Ectodermal cell (in vitro differentiated cells): ENCODE measurements around the gene MCAM.
A peak's percentile ranks its signal among the peaks of the same experiment; 100 is the strongest.

ENCODE experiments used
- H3K27ac ChIP-seq: 2 replicates; pipeline ENCODE4 v1.7.0; 2013; ENCODE audit warnings: mild to moderate bottlenecking, low read depth, low read length; ENCODE audit not compliant: insufficient read depth, poor library complexity, severe bottlenecking
- H3K27me3 ChIP-seq: 2 replicates; pipeline ENCODE4 v1.7.0; 2013; ENCODE audit warnings: mild to moderate bottlenecking, low read length; ENCODE audit not compliant: insufficient read depth, control insufficient read depth, poor library complexity, severe bottlenecking
- H3K36me3 ChIP-seq: one replicate; pipeline ENCODE4 v1.7.0; 2013; ENCODE audit warnings: low read length; ENCODE audit not compliant: control insufficient read depth, insufficient read depth
- H3K4me1 ChIP-seq: one replicate; pipeline ENCODE4 v1.7.0; 2013; ENCODE audit warnings: low read length; ENCODE audit not compliant: control insufficient read depth, insufficient read depth
- H3K4me3 ChIP-seq: 2 replicates; pipeline ENCODE4 v1.7.0; 2013; ENCODE audit warnings: low read depth, low read length, control low read depth; ENCODE audit not compliant: insufficient read depth
- H3K9me3 ChIP-seq: 2 replicates; pipeline ENCODE4 v1.7.0; 2013; ENCODE audit warnings: mild to moderate bottlenecking, low read length, moderate library complexity; ENCODE audit not compliant: control insufficient read depth
- WGBS, 2 experiments: methylation state at CpG; one replicate each; pipeline ENCODE4 v1.1.7; 2013; ENCODE audit warnings: missing lambda C conversion rate in 2 of 2; 5-methylcytosine and 5-hydroxymethylcytosine counted together

The MCAM gene

GRCh38 chr11:119359365-119360214, 42.7 kb upstream of the MCAM start:
- Histone ChIP-seq H3K4me1 (peaks cover 44% of the 10 kb centered on the region), H3K27me3 (peaks cover 32% of the 10 kb centered on the region), H3K27ac (no peak overlapping the region), H3K4me3 (no peak overlapping the region), H3K9me3 (no peaks in the 10 kb centered on the region), H3K36me3 (peaks cover 5% of the 10 kb centered on the region)
- 91 to 92% methylated on average over 10 of the region's 10 CpGs for WGBS, 2 experiments

- Histone ChIP-seq H3K9me3 (no peaks in the 10 kb centered on the region), H3K27ac (no peak overlapping the region), H3K27me3 (peaks cover 6% of the 10 kb centered on the region), H3K36me3 (peaks cover 5% of the 10 kb centered on the region), H3K4me3 (no peak overlapping the region), H3K4me1 (peaks cover 26% of the 10 kb centered on the region)
- whole genome bisulfite sequencing, 2 experiments, result 80 to 82% methylated on average over 10 of the region's 13 CpGs
Observed at GRCh38 chr11:119357074-119357473, 40.1 kb upstream of the MCAM start.

GRCh38 chr11:119356349-119357031, 39.6 kb upstream of the MCAM start:
- Histone ChIP-seq H3K4me3 (peak overlapping the region; percentile 38), H3K27me3 (peaks cover 5% of the 10 kb centered on the region), H3K9me3 (no peaks in the 10 kb centered on the region), H3K4me1 (peaks cover 20% of the 10 kb centered on the region), H3K27ac (no peak overlapping the region), H3K36me3 (peaks cover 5% of the 10 kb centered on the region)
- WGBS, 2 experiments, result 2% methylated on average over 54 of the region's 54 CpGs

- H3K4me3 ChIP-seq, result no peak overlapping the region
- peaks cover 5% of the 10 kb centered on the region for H3K27me3 ChIP-seq
- peaks cover 5% of the 10 kb centered on the region for H3K36me3 ChIP-seq
- H3K27ac ChIP-seq, result no peak overlapping the region
- WGBS, 2 experiments, result 60 to 62% methylated on average over 9 of the region's 9 CpGs
- H3K9me3 ChIP-seq, result no peaks in the 10 kb centered on the region
- peaks cover 11% of the 10 kb centered on the region for H3K4me1 ChIP-seq
Observed at GRCh38 chr11:119355091-119355843, 38.3 kb upstream of the MCAM start.

GRCh38 chr11:119352857-119353260, 35.9 kb upstream of the MCAM start:
- Histone ChIP-seq H3K4me1 (peaks cover 11% of the 10 kb centered on the region), H3K36me3 (no peaks in the 10 kb centered on the region), H3K27me3 (peaks cover 5% of the 10 kb centered on the region), H3K27ac (no peak overlapping the region), H3K9me3 (no peaks in the 10 kb centered on the region), H3K4me3 (no peak overlapping the region)
- WGBS, 2 experiments, result 40 to 45% methylated on average over 4 of the region's 4 CpGs

- peaks cover 5% of the 10 kb centered on the region for H3K27me3 ChIP-seq
- H3K4me1 ChIP-seq, result peaks cover 16% of the 10 kb centered on the region
- no peaks in the 10 kb centered on the region for H3K9me3 ChIP-seq
- no CpG with 5 or more reads among the region's 2 CpGs for WGBS, 2 experiments
- no peak overlapping the region for H3K4me3 ChIP-seq
- H3K27ac ChIP-seq, result no peak overlapping the region
- H3K36me3 ChIP-seq, result no peaks in the 10 kb centered on the region
Observed at GRCh38 chr11:119351232-119351631, 34.3 kb upstream of the MCAM start.

- 86 to 89% methylated on average over 6 of the region's 6 CpGs for WGBS, 2 experiments
- Histone ChIP-seq H3K4me1 (peaks cover 7% of the 10 kb centered on the region), H3K27me3 (no peaks in the 10 kb centered on the region), H3K27ac (no peak overlapping the region), H3K4me3 (no peak overlapping the region), H3K36me3 (no peaks in the 10 kb centered on the region), H3K9me3 (no peaks in the 10 kb centered on the region)
Observed at GRCh38 chr11:119350302-119350701, 33.4 kb upstream of the MCAM start.

GRCh38 chr11:119347940-119348605, 31.1 kb upstream of the MCAM start:
- Histone ChIP-seq H3K9me3 (no peaks in the 10 kb centered on the region), H3K4me1 (peaks cover 5% of the 10 kb centered on the region), H3K27ac (no peak overlapping the region), H3K27me3 (no peaks in the 10 kb centered on the region), H3K36me3 (no peaks in the 10 kb centered on the region), H3K4me3 (no peak overlapping the region)
- 88 to 90% methylated on average over 16 of the region's 16 CpGs for WGBS, 2 experiments

GRCh38 chr11:119347242-119347641, 30.3 kb upstream of the MCAM start:
- WGBS, 2 experiments, result 79 to 92% methylated on average over 2 of the region's 2 CpGs
- H3K4me1 ChIP-seq, result peaks cover 5% of the 10 kb centered on the region
- no peak overlapping the region for H3K27ac ChIP-seq
- no peak overlapping the region for H3K4me3 ChIP-seq
- H3K27me3 ChIP-seq, result peaks cover 4% of the 10 kb centered on the region
- no peaks in the 10 kb centered on the region for H3K36me3 ChIP-seq
- no peaks in the 10 kb centered on the region for H3K9me3 ChIP-seq
